Fibroblast of skin of abdomen (primary cell): ENCODE results near the gene METAP1D.
A peak's percentile ranks its signal among the peaks of the same experiment; 100 is the strongest.
"Not testable (repeated sequence)": the region's sequence is repeated elsewhere in the genome, so short reads cannot be mapped to it uniquely, and the experiment has no call there.

ENCODE experiments used
- DNase-seq: peaks from one replicate; pipeline ENCODE4 v3.0.0-alpha.2; 2013

METAP1D gene

DNA sequence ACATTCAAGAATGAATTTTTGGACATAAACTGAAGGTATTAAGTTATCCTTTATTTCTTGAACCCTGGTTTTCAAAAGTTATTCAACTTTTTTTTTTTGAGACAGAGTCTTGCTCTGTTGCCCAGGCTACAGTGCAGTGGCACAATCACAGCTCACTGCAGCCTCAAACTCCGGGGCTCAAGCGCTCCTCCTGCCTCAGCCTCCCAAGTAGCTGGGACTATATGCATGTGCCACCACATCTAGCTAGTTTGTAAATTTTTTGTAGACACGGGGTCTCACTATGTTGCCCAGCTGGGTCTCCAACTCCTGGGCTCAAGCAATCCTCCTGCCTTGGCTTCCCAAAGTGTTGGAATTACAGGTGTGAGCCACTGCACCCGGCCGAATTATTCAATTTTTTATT is 2.7 kb upstream of the METAP1D start:
- DNase-seq: not testable (repeated sequence)

DNA sequence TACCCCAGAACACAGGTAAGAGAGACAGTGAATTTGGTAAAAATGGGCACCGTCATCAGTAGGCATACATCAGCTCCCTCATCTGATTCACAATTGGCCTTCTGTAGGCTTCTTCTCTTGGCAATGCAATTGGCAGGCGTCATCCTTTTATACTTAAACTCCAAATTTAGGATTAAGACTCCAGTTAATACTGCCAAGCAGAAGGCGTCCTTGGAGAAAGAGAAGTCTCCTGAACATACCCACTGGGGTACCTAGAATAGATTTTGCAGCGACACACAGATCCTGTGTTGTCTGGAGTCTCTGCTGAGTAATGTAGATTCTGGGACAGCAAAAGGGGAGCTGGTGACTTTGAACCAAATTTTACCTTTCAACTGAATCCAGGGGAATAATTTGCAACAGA is 592 bp upstream of the METAP1D start:
- no peak for DNase-seq

DNA sequence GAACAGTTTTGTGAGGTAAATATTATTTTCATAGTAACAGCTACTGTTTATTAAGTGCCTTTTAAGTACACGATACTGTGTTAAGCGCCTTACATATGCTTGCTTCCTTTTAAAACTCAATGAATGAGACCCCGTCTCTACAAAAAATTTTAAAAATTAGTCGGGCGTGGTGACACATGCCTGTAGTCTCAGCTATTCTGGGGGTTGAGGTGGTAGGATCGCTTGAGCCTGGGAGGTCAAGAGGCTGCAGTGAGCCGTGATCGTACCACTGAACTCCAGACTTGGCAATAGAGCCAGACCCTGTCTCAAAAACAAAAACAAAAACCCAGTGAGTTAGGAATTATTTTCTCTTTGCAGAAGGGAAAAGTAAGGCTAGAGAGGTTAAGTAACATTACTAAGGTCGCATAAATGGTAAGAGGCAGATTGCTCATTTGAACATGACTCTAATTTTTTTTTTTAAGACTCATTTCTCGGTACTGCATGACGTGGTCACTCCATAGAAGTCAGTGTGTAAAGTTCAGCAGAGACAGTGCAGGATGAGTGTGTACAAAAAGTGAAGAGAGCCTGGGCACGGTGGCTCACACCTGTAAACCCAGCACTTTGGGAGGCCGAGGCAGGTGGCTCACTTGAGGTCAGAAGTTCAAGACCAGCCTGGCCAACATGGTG is 1.1 kb downstream of the METAP1D start:
- no peak for DNase-seq

- no peak for DNase-seq
Measured at GRCh38 chr2:172007372-172007771, 7.6 kb downstream of the METAP1D start.

- DNase-seq: no peak
Measured at GRCh38 chr2:172009823-172010222, 10.1 kb downstream of the METAP1D start.

- DNase-seq: no peak
Measured at GRCh38 chr2:172011812-172012575, 12.2 kb downstream of the METAP1D start.

DNA sequence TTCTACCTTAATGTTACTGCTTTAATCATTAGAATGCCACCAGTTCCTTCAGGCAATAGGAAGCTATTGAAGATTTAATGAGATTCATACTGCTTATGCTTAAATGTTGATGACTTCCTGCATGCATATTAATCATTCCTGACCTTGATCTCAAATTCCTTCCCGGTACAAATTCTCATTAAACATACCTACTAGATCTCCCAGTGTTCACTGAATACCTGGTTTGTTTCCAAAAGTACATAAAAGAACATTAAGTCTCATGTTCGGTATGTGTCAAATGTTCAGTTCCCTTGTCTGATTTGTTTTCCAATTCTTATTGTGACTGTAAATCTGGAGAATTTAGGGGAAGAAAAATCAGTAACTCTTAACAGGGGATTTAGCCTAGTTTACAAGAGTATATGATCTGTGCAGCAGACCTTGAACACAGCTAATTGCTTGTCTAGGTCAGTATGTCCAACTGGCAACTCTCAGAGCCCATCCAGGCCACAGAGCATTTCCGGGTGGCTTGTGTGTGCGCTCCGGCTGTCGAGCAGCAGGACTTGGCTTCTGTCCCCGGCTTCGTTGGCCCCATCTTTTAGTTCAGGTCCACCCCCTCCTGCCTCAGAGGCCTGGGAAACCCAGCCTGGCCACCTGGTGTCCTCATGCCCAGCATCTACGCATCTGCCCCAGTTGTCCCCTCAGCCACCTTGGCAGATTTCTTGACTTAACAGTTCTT is 13.1 kb downstream of the METAP1D start:
- DNase-seq: peak; percentile 17

DNA sequence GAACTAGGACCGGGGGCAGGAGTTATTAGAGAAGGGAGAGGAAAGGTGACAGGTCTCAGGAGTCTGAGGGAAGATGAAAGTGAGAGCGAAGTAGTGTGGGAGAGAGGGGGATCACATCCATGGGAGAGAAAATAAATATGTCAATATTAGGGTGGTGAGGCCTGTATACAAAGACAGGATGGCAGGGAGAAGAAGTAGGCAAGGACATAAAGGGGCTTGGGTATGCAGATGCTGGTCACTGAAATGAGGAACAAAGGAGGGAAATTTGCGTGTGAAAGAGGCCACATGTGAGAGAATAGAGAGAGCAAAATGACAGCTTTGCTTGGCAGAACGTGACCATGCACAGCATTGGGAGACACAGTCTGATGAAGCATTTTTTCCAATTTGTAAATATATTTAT is 13.6 kb downstream of the METAP1D start:
- DNase-seq: no peak

DNA sequence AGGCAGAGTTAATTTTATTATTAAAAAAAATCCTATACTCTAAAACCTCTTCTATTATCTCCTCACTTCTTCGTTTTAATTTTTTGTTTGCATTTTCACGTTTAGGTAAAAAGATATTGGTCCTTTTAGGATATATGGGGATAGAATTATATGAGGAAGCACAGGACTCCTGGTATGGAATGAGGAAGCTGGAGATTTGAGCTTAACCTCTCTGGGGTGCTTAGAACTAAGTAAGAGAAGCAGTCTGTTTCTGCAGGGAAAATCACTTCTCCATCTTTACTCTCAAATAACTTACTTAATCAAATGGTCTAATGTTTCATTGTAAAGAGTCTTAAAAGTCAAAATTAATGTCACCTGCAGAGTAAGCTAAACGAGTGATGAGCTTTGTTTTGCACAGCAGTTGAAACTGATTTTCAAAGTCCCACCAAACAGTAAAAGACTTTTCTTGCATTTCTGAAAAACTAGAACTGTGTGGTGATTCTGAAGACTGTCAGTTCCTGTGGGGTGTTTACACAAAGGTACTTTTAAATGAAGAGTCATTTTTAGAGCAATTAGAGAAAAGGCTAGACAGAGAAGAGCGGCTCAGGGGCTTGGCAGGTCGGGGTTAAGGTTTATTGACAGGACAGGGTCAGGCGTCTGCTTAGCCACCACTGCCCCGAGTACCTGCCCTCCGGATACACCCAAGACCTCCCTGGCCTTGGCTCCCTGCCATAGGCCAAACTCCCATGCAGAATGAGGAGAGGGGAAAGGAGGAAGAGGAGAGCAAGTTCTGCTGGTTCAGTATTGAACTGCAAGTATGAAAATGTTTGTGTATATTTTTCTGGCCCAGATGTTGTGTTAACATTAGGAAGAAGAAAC is 21.6 kb downstream of the METAP1D start:
- DNase-seq: no peak

DNA sequence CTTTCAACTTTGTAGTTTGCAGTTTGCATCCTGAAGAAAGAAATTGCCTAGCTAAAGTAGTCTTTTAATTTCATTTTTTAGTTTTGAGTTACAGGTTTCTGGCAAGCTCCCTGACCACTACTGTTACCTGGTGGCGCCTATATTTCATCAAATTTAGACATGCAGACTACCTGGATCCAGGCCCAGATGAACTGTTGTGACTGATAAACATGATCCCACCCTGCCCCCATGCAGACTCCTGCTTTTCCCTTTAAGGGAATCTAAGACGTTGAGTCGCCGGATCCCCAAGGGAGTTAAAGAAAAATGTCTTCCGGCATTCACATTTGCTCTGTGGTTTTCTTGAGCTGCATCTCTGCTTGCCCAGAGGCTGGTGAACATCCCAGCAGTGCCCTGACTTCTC is 22.2 kb downstream of the METAP1D start:
- peak; percentile 84 for DNase-seq

DNA sequence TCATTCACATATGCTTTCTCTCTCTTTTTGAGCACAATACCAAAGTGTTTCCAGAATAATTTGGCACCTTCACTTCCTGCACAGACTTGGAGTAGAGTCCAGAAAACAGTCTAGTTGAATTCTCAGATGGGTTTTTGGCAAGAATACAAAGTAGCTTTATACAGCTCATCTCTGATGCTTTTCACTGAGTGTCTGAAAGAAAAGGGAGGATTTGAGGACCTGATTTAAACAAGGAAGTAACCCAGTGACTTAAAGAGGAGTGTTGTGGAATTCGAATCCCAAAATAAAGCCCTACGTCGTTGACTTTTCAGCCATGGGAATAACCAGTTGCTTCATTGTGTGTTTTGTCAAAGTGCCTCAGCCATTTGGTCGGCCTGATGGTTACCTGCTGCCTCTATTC is 31.8 kb downstream of the METAP1D start:
- DNase-seq: no peak

DNA sequence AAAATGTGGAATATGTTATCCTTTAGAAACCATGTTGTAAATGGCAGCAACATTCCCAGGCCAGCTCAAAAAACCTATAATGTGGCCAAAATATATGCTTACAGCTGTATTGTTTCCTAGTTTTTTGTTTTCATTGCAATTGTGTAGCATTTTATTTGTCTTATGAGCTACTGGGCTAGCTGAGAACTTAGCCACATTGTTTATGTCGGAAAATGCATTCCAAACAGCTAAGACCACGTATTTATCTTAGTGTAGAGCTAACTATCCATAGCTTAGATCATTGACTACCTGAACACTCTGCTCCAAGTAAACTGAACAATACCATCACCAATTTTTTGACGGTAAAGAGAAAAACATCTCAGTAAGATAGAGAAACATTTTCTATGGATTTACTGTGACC is 38.4 kb downstream of the METAP1D start:
- no peak for DNase-seq

DNA sequence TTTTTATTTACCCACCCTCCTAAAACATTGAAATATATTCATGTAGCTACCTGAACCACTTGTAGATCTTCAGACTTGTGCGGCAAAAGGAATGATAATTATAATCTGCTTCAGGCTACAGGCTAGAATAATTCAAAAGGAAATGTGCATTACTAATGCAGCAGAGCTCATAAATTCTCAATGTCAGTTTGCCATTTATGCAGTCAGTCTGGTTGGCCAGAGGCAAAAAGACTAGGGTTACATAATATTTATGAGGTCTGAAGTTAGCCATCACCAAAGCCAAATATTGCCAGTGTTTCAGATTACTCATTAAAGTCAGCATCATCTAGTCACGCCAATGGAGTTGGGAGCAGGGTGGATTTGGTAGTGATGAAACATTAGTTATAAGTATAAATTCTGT is 38.9 kb downstream of the METAP1D start:
- DNase-seq: peak; percentile 82

DNA sequence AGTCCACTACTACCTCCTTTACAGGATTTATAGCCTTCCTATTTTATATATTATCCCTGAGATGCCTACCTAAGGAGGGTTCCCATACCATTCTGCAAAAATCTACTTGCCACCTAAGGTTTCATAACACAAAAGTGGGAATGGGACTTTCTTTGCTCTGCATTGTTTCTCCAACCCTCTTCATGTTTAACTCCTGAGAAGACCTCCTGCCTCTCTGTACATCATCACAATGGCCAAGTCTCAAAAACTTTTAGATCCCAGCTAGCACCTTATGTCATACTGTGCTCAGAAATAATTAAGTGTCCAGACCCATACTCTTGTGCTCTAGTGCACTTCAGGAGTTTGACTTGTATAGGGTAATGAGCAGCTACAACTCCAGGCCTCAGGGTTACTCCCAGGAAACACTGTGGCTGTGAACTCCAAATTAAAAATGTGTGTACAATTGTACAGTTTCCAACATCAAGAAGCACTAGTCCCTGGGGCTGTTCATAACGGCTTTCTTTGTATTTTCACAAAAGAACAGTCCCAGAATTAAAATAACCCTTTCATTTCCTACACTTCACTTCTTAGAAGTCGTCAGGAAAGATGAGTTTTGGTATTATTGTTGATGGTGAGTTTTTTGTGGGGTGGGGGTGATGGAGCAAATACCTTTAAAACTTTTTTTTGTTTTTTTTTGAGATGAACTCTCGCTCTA is 39.4 kb downstream of the METAP1D start:
- DNase-seq: no peak

GRCh38 chr2:172040311-172040710 is 40.6 kb downstream of the METAP1D start:
- no peak for DNase-seq

DNA sequence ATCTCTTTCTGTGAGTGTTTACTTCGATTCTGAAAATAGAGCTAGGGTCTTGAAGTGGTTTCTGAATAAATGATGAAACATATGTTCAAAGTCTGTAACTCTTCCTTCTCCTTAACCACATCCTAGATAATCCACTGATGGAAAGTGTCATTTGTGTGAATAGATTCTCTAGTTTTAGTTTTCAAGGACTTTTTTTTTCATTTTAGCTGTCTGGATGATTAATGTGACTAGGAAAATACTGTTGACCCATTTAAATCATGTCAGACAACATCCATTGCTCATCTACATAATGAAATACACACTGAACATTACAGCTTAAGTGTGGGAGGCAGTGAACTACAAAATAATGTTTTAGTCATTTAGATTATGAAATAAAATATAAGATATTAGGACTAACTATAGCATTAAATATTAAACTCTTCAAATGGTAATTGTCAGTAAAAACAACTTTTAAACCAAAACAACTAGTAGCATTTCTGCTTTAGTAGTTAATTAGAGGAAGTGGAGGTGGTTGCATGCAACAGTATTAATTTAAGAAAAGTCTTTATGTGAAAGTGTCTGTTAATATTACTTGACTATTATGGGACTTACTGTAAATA is 46.4 kb downstream of the METAP1D start:
- DNase-seq: peak; percentile 68

DNA sequence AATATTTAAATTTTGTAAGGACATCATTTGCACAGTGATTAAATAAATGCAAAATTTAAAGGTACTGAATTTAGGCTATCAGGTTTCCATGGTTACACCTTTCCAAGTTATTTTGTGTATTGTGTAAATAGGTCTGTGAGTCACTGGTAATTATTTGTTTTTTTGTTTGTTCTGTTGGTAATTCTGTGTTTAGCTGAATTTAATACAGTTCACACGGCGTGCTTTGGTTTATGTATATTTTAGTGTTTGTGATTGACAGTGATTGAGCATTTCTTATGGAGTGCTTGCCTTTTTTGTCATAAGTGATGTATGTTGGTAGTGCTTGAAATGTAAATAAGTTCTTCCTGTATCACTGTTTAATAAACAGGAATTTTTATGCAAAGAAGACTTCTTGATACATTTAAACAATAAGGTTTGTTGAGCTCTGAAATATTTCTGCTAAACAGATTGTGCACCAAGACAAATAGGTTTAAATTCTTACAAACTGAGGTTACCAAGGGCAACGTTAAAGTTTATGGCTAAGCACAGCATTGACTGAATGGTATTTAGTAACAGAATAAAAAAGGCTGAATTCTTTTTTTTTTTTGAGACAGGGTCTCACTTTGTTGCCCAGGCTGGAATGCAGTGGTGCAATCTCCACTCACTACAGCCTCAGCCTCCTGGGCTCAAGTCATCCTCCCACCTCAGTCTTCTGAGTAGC is 47.3 kb downstream of the METAP1D start:
- no peak for DNase-seq

DNA sequence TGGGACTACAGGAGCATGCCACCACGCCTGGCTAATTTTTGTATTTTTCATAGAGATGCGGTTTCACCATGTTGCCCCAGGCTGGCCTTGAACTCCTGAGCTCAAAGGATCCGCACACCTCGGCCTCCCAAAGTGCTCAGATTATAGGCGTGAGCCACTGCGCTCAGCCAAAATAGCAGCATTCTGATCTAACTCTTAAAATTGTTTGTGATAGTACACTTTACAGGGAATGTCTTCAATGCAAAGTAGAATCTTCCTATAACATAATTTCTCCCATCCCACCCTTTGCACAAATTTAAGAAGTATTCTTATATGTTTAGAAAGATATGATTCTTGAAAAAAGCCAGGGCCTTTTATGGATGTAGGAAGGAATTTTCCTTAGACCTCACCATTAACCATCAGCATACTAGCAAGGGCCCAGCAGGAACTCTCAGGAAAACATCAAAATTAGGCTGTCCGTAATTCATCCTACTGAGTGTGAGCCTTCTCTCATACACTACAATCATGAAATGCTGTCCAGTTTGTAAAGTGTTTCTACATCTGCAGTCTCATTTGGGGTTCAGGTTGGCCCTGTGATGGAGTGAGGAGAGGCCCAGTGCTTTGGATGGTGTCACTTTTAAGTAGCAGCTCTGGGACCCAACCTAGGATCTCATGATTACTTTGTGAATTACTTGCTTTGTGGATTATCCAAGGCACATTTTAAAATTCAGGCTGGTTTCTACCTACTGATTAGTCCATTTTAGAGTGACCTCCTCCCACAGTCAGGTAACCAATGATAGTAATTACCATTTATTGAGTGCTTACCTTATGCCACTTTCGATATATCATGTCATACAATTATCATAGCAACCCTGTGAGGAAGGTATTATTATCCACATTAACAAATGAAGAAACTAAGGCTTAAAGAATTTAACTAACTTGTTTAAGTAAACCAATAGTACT is 48.1 kb downstream of the METAP1D start:
- no peak for DNase-seq
